ENCODE results near the gene OR8B2. TPM values are rescaled to one million over a fixed set of nuclear protein-coding genes. Genes with fewer than 3 reads are reported as not detected.

Gene OR8B2
- total RNA-seq, 4 donors from 2014 or later = not detected

DNA sequence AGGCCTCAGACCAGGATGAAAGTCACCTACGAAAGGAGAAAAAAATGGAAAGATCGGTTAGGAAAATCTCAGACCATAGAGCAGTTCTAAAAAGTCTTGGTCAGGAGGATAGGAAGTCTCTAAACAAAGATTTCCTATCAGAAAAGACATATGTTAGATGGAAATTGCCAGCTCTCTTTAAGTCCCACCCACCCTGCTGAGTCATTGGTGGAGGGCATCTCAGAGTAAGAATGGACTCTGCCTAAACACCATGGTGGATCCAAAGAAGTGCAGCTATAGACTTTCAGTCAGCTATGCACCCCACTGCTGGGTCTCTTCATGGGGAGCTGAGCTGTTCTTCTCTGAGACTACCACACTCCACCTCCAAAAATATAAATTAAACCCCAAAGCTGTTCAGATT, 3.7 kb downstream of the OR8B2 start:
- Histone ChIP-seq H3K27ac (no peak overlapping the region), H3K27me3 (no peaks in the 10 kb centered on the region), H3K9me3 (no peaks in the 10 kb centered on the region), H3K36me3 (no peaks in the 10 kb centered on the region), H3K4me1 (no peaks in the 10 kb centered on the region), H3K4me3 (no peak overlapping the region)
- no peak for DNase-seq
- TF ChIP-seq, protein P1, sequence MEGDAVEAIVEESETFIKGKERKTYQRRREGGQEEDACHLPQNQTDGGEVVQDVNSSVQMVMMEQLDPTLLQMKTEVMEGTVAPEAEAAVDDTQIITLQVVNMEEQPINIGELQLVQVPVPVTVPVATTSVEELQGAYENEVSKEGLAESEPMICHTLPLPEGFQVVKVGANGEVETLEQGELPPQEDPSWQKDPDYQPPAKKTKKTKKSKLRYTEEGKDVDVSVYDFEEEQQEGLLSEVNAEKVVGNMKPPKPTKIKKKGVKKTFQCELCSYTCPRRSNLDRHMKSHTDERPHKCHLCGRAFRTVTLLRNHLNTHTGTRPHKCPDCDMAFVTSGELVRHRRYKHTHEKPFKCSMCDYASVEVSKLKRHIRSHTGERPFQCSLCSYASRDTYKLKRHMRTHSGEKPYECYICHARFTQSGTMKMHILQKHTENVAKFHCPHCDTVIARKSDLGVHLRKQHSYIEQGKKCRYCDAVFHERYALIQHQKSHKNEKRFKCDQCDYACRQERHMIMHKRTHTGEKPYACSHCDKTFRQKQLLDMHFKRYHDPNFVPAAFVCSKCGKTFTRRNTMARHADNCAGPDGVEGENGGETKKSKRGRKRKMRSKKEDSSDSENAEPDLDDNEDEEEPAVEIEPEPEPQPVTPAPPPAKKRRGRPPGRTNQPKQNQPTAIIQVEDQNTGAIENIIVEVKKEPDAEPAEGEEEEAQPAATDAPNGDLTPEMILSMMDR (IDR thresholded peaks at IDR 0.05) = no peak
- no peak for TF ChIP-seq POLR2A (IDR thresholded peaks at IDR 0.05)

DNA sequence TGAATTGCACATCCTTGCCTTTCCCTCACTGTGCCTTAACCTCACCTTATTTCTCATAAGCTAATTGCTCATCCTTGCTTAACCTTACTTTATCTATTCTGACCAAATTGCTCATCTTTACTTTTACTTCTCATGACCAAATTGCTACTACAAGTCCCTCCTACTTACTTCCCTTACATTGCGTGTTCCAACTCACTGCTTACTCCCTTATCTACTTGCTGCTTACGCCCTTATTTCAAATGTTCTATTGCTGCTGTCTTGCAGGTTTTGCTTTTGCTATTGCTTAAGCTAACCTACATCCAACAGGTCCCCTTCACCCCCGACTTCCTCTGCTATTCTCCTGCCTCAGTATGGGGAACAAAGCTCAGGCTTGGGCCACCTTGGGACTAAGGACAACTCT, 8.0 kb downstream of the OR8B2 start:
- no peaks in the 10 kb centered on the region for H3K36me3 ChIP-seq
- no peaks in the 10 kb centered on the region for H3K27me3 ChIP-seq
- no peak for TF ChIP-seq POLR2A (IDR thresholded peaks at IDR 0.05)
- TF ChIP-seq, protein P1 (IDR thresholded peaks at IDR 0.05) = no peak
- DNase-seq = no peak
- no peak overlapping the region for H3K4me3 ChIP-seq
- H3K4me1 ChIP-seq = no peaks in the 10 kb centered on the region
- H3K9me3 ChIP-seq = no peaks in the 10 kb centered on the region
- H3K27ac ChIP-seq = no peak overlapping the region

DNA sequence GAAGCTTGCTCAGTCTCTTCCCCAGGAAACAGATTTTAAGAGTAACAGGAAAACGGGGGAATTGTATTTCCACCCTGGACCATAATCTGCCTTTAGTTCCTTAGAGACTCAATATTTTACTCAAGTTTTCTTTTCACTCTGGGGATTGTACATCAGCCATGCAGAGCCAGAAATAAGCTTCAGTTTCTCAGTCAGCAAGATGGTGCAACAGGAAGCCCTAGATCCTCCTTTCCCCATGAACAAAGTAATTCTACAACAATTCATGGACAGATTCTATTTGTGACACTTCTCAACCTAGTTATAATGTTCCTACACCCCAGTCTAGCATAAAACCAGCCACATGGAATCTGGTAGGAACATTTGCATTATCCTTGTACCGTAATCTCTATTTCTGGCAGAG, 24.7 kb downstream of the OR8B2 start:
- H3K4me3 ChIP-seq = no peak overlapping the region
- H3K27ac ChIP-seq = no peak overlapping the region
- H3K27me3 ChIP-seq = no peaks in the 10 kb centered on the region
- TF ChIP-seq, protein P1 (IDR thresholded peaks at IDR 0.05) = no peak
- no peak for TF ChIP-seq POLR2A (IDR thresholded peaks at IDR 0.05)
- H3K36me3 ChIP-seq = no peaks in the 10 kb centered on the region
- H3K4me1 ChIP-seq = no peaks in the 10 kb centered on the region
- DNase-seq = no peak
- no peaks in the 10 kb centered on the region for H3K9me3 ChIP-seq

DNA sequence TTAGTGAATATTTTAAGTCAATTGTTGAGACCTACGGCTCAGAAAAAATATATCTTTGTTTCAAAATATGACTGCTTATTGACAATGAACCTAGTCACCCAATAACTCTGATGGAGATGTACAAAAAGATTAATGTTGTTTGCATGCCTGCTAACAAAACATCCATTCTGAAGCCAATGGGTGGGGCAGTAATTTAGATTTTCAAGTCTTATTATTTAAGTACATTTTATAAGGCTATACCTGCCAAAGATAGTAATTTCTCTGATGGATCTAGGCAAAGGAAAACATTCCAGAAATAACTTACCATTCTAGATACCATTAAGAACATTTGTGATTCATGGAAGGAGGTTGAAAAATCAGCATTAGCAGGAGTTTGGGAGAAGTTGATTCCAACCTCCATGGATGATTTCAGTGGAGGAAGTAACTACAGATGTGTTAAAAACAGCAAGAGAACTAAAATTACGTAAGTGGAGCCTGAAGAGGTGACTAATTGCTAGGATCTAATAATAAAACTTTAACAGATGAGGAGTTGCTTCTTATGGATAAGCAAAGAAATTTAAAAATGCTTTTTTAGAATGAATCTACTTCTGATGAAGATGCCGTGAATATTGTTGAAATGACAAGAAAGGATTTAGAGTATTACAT, 37.9 kb downstream of the OR8B2 start:
- TF ChIP-seq, protein P1 (IDR thresholded peaks at IDR 0.05) = no peak
- no peak for TF ChIP-seq POLR2A (IDR thresholded peaks at IDR 0.05)
- Histone ChIP-seq H3K36me3 (no peaks in the 10 kb centered on the region), H3K4me1 (no peaks in the 10 kb centered on the region)

DNA sequence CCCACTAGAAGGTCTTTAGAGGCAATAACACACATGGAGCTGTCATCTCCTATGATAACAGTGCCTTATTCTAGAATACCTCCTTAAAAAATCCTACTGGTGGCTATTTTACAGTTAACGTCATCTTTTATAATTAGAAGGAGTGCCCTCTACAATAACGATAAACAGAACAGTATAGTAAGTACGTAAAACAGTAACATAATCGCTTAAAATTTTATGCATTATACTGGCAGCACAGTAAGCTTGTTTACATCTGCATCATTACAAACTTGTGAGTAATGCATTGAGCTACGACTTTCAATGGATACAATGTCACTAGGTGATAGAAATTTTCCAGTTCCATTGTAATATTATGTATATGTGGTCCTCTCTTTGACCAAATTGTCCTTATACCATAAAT, 40.0 kb downstream of the OR8B2 start:
- no peak for DNase-seq
- Histone ChIP-seq H3K4me3 (no peak overlapping the region), H3K4me1 (no peaks in the 10 kb centered on the region), H3K27me3 (no peaks in the 10 kb centered on the region), H3K27ac (no peak overlapping the region), H3K9me3 (no peaks in the 10 kb centered on the region), H3K36me3 (no peaks in the 10 kb centered on the region)
- TF ChIP-seq, protein P1 (IDR thresholded peaks at IDR 0.05) = no peak
- no peak for TF ChIP-seq POLR2A (IDR thresholded peaks at IDR 0.05)

More for the DNA sequence above, 37.9 kb downstream of the OR8B2 start:
- Histone ChIP-seq H3K27me3 (no peaks in the 10 kb centered on the region), H3K27ac (no peak overlapping the region), H3K4me3 (no peak overlapping the region), H3K9me3 (no peaks in the 10 kb centered on the region)
- no peak for DNase-seq

DNA sequence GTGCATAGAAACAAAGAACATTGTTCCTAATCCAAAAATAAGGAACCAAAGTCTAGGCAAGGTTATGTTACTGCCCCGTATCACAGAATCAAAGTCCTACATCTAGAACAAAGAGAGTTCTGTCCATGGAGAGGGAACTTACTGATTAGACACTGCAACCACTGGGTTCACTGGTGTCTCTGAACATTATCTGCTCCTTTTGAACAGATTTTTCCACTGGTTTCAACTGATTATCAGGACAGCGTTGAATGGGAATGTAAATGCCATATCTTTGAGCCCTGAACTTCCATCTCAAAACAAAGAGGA, 44.2 kb downstream of the OR8B2 start:
- DNase-seq = no peak
- H3K27me3 ChIP-seq = no peaks in the 10 kb centered on the region
- no peak overlapping the region for H3K4me3 ChIP-seq
- H3K9me3 ChIP-seq = no peaks in the 10 kb centered on the region
- H3K27ac ChIP-seq = no peak overlapping the region
- no peaks in the 10 kb centered on the region for H3K36me3 ChIP-seq
- TF ChIP-seq POLR2A (IDR thresholded peaks at IDR 0.05) = no peak
- TF ChIP-seq, protein P1 (IDR thresholded peaks at IDR 0.05) = no peak
- no peaks in the 10 kb centered on the region for H3K4me1 ChIP-seq
